A673 (cell line): ENCODE data around the gene TMEM220. TPM values are rescaled to one million over a fixed set of nuclear protein-coding genes. Genes with fewer than 3 reads are reported as not detected.
"Not testable (repeated sequence)": the region's sequence is repeated elsewhere in the genome, so short reads cannot be mapped to it uniquely, and the experiment has no call there.

ENCODE experiments used
- BruUV-seq: library from RNA; stranded (reverse); fragments of 400-500 nt; replicated peaks from 2 replicates; lab custom pipeline; 2021; lab: Mats Ljungman, UMichigan
- CTCF ChIA-PET: fragments of 300-600 bp; sonication (Branson Sonifier 250); formaldehyde crosslinking; loops from one replicate; lab custom pipeline; 2022; ENCODE audit warnings: antibody characterized with exemption; lab: Charles Lee
- POLR2A ChIA-PET: fragments of 300-600 bp; sonication (Branson Sonifier 250); formaldehyde crosslinking; loops from one replicate; lab custom pipeline; 2022; ENCODE audit warnings: antibody characterized with exemption; ENCODE audit not compliant: low non-redundant PET; lab: Charles Lee
- DNase-seq: peaks from one replicate; pipeline ENCODE4 v3.0.0-alpha.2; 2015; ENCODE audit warnings: low spot score
- H3K27ac ChIP-seq: fragments of 200-600 bp; sonication (generic); 2 replicates; pipeline ENCODE4 v1.5.1; 2016; ENCODE audit warnings: mixed run types, low read depth, mild to moderate bottlenecking, mixed read lengths, antibody characterized with exemption, low read length; ENCODE audit not compliant: poor library complexity, severe bottlenecking
- H3K27me3 ChIP-seq: fragments of 200-600 bp; sonication (generic); replicated peaks from 2 replicates; pipeline ENCODE4 v1.6.1; 2017; ENCODE audit warnings: mixed run types, low read depth, mild to moderate bottlenecking, mixed read lengths, antibody characterized with exemption, low read length; ENCODE audit not compliant: insufficient read depth, poor library complexity
- H3K36me3 ChIP-seq: fragments of 200-600 bp; sonication (generic); 2 replicates; pipeline ENCODE4 v1.6.1; 2016; ENCODE audit warnings: mixed run types, mild to moderate bottlenecking, mixed read lengths, antibody characterized with exemption, low read length; ENCODE audit not compliant: insufficient read depth, poor library complexity, severe bottlenecking
- H3K4me1 ChIP-seq: fragments of 200-600 bp; sonication (generic); 2 replicates; pipeline ENCODE4 v1.6.1; 2017; ENCODE audit warnings: mixed run types, mild to moderate bottlenecking, mixed read lengths, antibody characterized with exemption, low read length; ENCODE audit not compliant: insufficient read depth, poor library complexity, severe bottlenecking
- H3K4me3 ChIP-seq: fragments of 200-600 bp; sonication (generic); 2 replicates; pipeline ENCODE4 v1.5.1; 2016; ENCODE audit warnings: low read depth, mixed run types, mild to moderate bottlenecking, mixed read lengths, low read length; ENCODE audit not compliant: poor library complexity, severe bottlenecking
- H3K9me3 ChIP-seq: fragments of 200-600 bp; sonication (generic); 2 replicates; pipeline ENCODE4 v1.6.1; 2016; ENCODE audit warnings: mixed run types, low read depth, mild to moderate bottlenecking, mixed read lengths, antibody characterized with exemption, low read length; ENCODE audit not compliant: poor library complexity, severe bottlenecking
- CTCF ChIP-seq: fragments of 300-800, 200-600 bp; sonication (generic); conservative IDR thresholded peaks from 2 replicates; pipeline ENCODE4 v1.5.1; 2017; ENCODE audit warnings: low read depth, mild to moderate bottlenecking, antibody characterized with exemption, low read length, moderate library complexity, mixed read lengths
- EZH2 ChIP-seq: fragments of 200-600 bp; sonication (generic); IDR thresholded peaks from 2 replicates; pipeline ENCODE4 v1.6.1; 2017; ENCODE audit warnings: borderline replicate concordance, low read depth, mild to moderate bottlenecking, mixed read lengths, antibody characterized with exemption, low read length; ENCODE audit not compliant: poor library complexity, severe bottlenecking
- intact Hi-C: fragments of 100-400 bp; cut with micrococcal nuclease; formaldehyde crosslinking; loops from one replicate; pipeline ENCODE4 v1.10.0; 2022; ENCODE audit not compliant: unreplicated experiment
- total RNA-seq: library from RNA; stranded (reverse); gene quantifications from 2 replicates; pipeline ENCODE4 v1.2.3, GENCODE V29; 2021

The TMEM220 gene
- total RNA-seq, 1 experiment from 2014 or later = 0.11 TPM

DNA sequence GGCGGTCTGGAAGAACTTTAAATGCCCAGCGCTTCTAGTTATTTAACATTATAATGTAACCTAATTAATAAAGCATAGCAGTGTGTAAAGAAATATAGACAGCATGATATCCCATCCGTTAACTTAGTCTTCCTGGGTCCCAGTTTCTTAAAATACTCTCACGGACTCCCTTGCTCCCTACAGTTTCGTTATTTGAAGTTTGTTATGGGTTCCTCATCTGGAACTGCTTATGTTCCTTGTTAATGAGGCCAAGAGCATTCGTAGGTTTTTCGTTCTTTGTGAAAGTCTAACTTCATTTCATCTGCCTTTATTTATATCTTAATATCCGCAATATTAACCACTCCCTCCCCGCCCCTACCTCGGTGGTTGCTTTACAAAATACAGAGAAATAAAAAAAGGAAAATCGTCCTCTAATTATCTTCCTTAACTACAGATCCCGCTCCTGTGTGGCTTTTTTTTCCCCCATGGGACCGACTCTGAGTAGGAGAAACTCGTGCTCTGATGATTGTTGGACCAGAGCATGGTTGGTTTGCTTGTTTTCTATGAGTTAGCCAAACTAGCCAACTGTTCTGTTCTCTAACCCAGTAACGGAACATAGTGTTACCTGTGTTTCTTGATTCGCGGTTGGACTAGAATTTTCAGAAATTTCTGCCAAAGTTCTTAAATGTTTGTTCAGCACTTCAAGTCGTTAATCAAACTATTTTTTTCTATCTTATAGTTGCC is 31.6 kb downstream of the TMEM220 start:
- Histone ChIP-seq H3K36me3 (peaks cover 23% of the 10 kb centered on the region), H3K9me3 (no peaks in the 10 kb centered on the region), H3K27me3 (no peaks in the 10 kb centered on the region), H3K4me1 (peaks cover 23% of the 10 kb centered on the region), H3K27ac (peak overlapping the region; percentile 79), H3K4me3 (peak overlapping the region; percentile 89)
- TF ChIP-seq CTCF (no peak), EZH2 (no peak)
- BruUV-seq = TSS peak; percentile 68
- peak; percentile 30 for DNase-seq
- intact Hi-C loops = no loop called here
- ChIA-PET POLR2A (no interaction called here), CTCF (no interaction called here)

GRCh38 chr17:10697092-10698081 is 32.4 kb downstream of the TMEM220 start, which contains the start of the genes ADPRM and SCO1:
Gene ADPRM (plus strand): TSS chr17:10697594. CDS start chr17:10704927, 7,333 bp downstream.
Gene SCO1 (minus strand): TSS chr17:10697533. CDS start chr17:10697507, 26 bp downstream.
- intact Hi-C loops = no loop called here

DNA sequence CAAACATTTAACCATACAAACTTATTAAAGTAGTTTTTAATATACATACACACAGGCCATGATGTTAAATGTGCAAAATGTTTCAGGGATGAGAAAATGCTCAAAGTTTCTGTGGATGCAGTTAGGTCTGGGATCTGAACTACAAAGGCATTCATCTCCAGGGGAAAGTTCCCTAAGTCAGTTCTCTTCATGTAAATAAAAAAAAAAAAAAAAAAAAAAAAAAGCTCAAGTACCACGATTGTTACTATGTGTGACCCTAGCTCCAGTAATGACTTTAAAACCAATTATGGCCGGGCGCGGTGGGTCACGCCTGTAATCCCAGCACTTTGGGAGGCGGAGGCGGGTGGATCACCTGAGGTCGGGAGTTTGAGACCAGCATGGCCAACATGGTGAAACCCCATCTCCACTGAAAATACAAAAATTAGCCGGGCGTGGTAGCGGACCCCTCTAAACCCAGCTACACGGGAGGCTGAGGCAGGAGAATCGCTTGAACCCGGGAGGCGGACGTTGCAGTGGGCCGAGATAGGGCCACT is 33.9 kb downstream of the TMEM220 start:
- H3K27ac ChIP-seq, BruUV-seq, DNase-seq, POLR2A ChIA-PET, H3K27me3 ChIP-seq, intact Hi-C loops, H3K9me3 ChIP-seq: not testable (repeated sequence)
- Histone ChIP-seq H3K36me3 (peaks cover 46% of the 10 kb centered on the region), H3K4me1 (peaks cover 16% of the 10 kb centered on the region), H3K4me3 (peak overlapping the region; percentile 89)
- CTCF ChIA-PET = interaction anchor here (0.6 kb wide), 1 partner anchor 362 kb away, joined by 3 read pairs; no protein-coding TSS in a partner anchor

More at GRCh38 chr17:10697092-10698081, 32.4 kb downstream of the TMEM220 start, which contains the start of the genes ADPRM and SCO1:
- BruUV-seq = no TSS peak
- Histone ChIP-seq H3K4me1 (peaks cover 16% of the 10 kb centered on the region), H3K9me3 (no peaks in the 10 kb centered on the region), H3K27ac (peak within 1 kb of the TSS; percentile 79), H3K4me3 (peak within 1 kb of the TSS; percentile 89), H3K27me3 (no peaks in the 10 kb centered on the region), H3K36me3 (peaks cover 31% of the 10 kb centered on the region)
- ChIA-PET CTCF (no interaction called here), POLR2A (no interaction called here)
- TF ChIP-seq CTCF (peak; percentile 50), EZH2 (no peak)
- peak; percentile 96 for DNase-seq
